ENCODE results near the gene PPP2R5C.

PPP2R5C gene

DNA sequence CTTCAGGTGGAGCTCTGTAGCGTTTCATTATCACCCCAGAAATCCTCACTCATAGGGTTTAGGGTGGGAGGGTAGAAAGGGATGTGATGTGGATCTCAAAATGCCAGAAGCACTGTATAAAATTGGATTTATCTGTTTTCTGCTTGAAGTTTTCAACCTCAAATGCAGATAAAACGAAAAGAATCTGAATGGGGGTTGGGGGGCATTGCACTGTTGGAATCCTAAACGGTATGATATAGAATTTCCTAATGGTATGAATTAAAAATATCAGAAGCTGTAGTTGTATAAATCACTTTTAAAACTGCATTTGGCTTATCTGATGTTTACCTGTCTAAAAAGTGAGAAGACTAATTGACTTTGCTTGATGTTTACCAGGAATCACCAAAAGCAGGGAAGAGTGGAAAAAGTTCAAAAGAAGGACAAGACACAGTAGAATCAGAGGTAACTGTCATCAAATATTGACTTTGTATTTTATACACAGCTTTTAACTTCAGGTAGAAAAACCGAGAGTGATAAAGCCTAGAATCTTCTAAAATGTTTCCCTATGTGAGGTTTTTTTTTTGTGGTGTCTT, 1.1 kb downstream of the PPP2R5C start:
- ChIA-PET CTCF (interaction anchor here (0.6 to 1.2 kb wide), 5 partner anchors 8 to 191 kb away, joined by 3 to 5 read pairs (median 3); no protein-coding TSS in a partner anchor), POLR2A (ENCODE audit: low non-redundant PET) (interaction anchor here (0.6 kb wide), 1 partner anchor 1364 kb away, joined by 3 read pairs; no protein-coding TSS in a partner anchor)
- H3K27ac ChIP-seq, result peak overlapping the region; percentile 88
- DNase-seq (ENCODE audit: low spot score), result no peak
- TF ChIP-seq, protein P1, sequence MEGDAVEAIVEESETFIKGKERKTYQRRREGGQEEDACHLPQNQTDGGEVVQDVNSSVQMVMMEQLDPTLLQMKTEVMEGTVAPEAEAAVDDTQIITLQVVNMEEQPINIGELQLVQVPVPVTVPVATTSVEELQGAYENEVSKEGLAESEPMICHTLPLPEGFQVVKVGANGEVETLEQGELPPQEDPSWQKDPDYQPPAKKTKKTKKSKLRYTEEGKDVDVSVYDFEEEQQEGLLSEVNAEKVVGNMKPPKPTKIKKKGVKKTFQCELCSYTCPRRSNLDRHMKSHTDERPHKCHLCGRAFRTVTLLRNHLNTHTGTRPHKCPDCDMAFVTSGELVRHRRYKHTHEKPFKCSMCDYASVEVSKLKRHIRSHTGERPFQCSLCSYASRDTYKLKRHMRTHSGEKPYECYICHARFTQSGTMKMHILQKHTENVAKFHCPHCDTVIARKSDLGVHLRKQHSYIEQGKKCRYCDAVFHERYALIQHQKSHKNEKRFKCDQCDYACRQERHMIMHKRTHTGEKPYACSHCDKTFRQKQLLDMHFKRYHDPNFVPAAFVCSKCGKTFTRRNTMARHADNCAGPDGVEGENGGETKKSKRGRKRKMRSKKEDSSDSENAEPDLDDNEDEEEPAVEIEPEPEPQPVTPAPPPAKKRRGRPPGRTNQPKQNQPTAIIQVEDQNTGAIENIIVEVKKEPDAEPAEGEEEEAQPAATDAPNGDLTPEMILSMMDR (conservative IDR thresholded peaks at IDR 0.05; ENCODE audit: low read depth), result no peak

DNA sequence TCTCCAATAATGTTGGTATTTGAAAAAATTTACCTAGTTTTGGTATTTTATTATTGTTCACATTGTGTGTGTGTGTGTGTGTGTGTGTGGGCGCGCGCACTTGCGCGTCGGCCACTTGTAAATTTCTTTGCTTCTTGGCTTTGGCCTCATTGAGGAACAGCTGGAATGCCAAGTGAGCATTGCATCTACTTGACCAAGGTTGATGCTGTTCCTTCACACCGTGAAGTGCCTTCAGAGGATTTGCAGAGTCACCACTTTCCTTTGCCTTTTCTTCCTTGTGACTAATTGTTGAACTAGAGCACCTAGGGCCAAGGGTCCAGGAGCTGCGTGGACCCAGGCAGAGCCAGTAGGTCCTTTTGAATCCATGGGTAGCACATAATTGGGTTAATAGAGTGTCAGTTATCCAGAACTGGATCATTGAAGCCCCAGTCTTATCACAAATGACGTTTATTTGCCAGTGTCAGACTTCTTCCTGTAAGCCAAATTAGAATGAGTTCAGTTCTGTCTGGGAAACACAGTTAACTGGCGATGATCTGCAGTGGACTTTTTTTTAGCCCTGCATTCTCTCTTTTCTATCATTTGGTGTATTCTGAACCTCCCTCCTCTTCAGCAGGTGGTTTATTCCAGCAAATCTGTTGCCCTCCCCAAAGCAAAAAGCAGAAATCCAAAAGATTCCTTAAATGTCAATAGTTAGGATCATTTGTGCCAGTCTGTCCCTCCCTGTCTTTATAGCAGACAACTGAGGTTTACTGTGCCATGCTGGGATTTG, 2.6 kb downstream of the PPP2R5C start:
- TF ChIP-seq, protein P1 (conservative IDR thresholded peaks at IDR 0.05; ENCODE audit: low read depth), result no peak
- ChIA-PET CTCF (interaction anchor here (0.6 kb wide), 1 partner anchor 190 kb away, joined by 3 read pairs; no protein-coding TSS in a partner anchor), POLR2A (ENCODE audit: low non-redundant PET) (no interaction called here)
- no peak for DNase-seq (ENCODE audit: low spot score)
- no peak overlapping the region for H3K27ac ChIP-seq

DNA sequence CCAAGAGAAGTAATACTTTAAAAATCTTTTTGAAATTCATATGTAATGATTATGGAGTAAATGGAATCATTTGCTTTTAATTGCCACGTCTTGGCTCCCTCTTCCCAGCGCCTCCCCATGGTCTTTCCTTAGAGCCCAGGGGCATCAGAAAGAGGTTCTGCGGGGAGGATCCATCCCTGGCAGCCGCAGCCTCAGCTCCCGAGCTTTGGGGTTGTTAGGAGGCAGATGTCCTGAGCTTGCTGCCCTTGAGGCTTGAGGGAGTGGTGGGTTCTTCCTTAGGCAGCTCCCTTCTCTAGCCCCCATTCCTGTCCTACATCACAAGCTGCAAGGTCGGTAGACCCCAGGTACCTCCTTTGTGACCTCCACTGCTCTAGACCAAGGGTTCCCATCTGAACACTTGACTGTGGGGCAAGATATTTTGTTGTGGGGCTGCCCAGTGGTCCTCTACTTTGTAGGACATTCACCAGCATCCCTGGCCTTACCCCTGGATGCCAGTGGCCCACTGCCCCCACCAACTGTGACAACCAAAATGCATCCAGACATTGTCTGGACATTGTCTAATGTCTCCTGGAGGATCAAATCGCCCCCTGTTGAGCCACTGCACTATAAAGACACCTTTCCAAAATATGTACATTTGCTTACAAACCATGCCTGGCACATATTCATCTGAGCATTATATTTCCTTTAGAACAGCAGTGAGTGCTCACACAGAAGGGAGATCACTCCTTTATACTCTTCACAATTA, 6.3 kb downstream of the PPP2R5C start:
- ChIA-PET POLR2A (ENCODE audit: low non-redundant PET) (no interaction called here), CTCF (interaction anchor here (0.7 kb wide), 1 partner anchor 145 kb away, joined by 3 read pairs; no protein-coding TSS in a partner anchor)
- TF ChIP-seq, protein P1 (conservative IDR thresholded peaks at IDR 0.05; ENCODE audit: low read depth), result no peak
- no peak for DNase-seq (ENCODE audit: low spot score)
- H3K27ac ChIP-seq, result no peak overlapping the region

DNA sequence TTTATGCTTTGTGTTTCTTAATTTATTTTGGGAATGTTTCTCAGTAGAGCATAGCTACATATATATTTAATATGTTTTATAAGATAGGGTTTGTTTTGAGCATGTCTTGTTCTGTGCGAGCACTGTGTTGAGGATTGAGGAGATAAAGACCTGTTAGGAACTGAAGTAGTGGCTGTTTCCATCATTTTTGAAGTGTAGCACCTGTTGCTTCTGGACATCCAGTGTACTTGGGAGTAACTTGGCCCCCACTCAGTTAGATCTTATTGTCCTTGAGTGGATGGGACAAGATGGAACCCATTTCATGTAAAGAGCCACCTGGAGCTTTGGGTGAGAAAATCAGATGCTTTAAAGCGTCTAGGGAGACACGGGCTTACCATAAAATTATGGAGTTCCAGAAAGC, 8.7 kb downstream of the PPP2R5C start:
- no peak overlapping the region for H3K27ac ChIP-seq
- DNase-seq (ENCODE audit: low spot score), result no peak
- ChIA-PET CTCF (interaction anchor here (0.7 to 1.4 kb wide), 6 partner anchors 8 to 121 kb away, joined by 3 to 8 read pairs (median 3); no protein-coding TSS in a partner anchor), POLR2A (ENCODE audit: low non-redundant PET) (no interaction called here)
- TF ChIP-seq, protein P1 (conservative IDR thresholded peaks at IDR 0.05; ENCODE audit: low read depth), result no peak

DNA sequence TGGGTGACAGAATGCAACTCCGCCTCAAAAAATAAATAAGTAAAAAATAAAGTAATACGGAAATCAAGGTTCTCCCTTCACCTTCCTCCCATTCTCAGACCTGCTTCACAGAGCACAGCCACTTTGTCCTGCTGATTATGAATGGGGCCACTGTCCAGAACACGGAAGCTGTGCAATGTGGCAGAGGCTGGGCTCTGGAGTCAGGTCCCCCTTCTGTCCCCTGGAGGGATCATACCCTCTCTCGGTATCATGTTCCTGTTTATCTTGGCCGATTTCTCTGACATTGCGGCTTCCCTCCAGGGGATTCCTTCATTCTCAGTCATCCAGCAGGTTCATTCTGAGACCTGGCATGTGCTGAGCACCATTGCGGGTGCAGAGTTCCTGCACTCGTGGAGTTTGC, 11.3 kb downstream of the PPP2R5C start:
- TF ChIP-seq, protein P1 (conservative IDR thresholded peaks at IDR 0.05; ENCODE audit: low read depth), result no peak
- DNase-seq (ENCODE audit: low spot score), result no peak
- ChIA-PET POLR2A (ENCODE audit: low non-redundant PET) (no interaction called here), CTCF (interaction anchor here (0.7 to 0.8 kb wide), 2 partner anchors 48 to 1508 kb away, joined by 3 to 4 read pairs; no protein-coding TSS in a partner anchor)
- H3K27ac ChIP-seq, result no peak overlapping the region

DNA sequence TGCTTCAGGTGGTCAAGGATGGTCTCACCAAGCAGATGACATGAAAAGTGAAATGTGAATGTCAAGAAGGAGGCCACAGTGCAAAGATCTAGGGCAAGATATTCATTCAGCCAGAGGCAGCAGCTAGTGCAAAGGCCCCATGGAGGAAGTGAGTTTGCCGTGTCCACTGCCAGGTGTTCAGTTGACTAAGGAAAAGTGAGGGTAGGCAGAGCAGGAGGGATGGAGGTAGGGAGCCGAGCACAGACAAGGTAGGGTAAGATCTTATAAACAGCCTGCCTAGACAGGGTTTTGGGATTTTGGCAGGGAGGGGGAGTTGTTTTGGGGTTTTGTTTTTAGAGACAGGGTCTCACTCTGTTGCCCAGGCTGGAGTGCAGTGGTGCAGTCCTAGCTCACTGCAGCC, 11.9 kb downstream of the PPP2R5C start:
- POLR2A ChIA-PET (ENCODE audit: low non-redundant PET), result interaction anchor here (1.1 kb wide), 1 partner anchor 26 kb away, joined by 3 read pairs; no protein-coding TSS in a partner anchor
- H3K27ac ChIP-seq, result no peak overlapping the region
- DNase-seq (ENCODE audit: low spot score), result no peak
- CTCF ChIA-PET, result interaction anchor here (0.7 to 0.8 kb wide), 3 partner anchors 11 to 1508 kb away, joined by 3 to 4 read pairs (median 3); no protein-coding TSS in a partner anchor
- TF ChIP-seq, protein P1 (conservative IDR thresholded peaks at IDR 0.05; ENCODE audit: low read depth), result no peak
